Measurements from ENCODE around the gene LIM2. TPM values are rescaled to one million over a fixed set of nuclear protein-coding genes. Genes with fewer than 3 reads are reported as not detected.
A peak's percentile ranks its signal among the peaks of the same experiment; 100 is the strongest.

Gene LIM2
- total and polyA plus RNA-seq, 9 of the 15 experiments (the other 6 are each of a cell fraction or from before 2014, with no cell fraction given) = 0.07 to 0.45 (median 0.18) TPM; not detected in 4

GRCh38 chr19:51366389-51367254 lies 21.2 kb downstream of the LIM2 start (continued):
- TF ChIP-seq NFE2 (IDR thresholded peaks at IDR 0.05; ENCODE audit: low read depth) (no peak), ESRRB (CRISPR knock-in tag; IDR thresholded peaks at IDR 0.05; ENCODE audit: borderline replicate concordance) (no peak), RCOR1 (IDR thresholded peaks at IDR 0.05; ENCODE audit: borderline replicate concordance in 1 of 2, low read depth in 2 of 2, low read length in 2 of 2) (no peak), PHB (CRISPR knock-in tag; IDR thresholded peaks at IDR 0.05) (no peak), ARID1B (IDR thresholded peaks at IDR 0.05) (peak; percentile 42; the same call in 1 of the 2 replicates), LCOR (CRISPR knock-in tag; IDR thresholded peaks at IDR 0.05) (no peak), ZNF280A (IDR thresholded peaks at IDR 0.05; ENCODE audit: low read depth, partially characterized antibody) (no peak), CEBPG (CRISPR knock-in tag; IDR thresholded peaks at IDR 0.05) (no peak), CEBPG (tag; conservative IDR thresholded peaks at IDR 0.05 in 1 of 2, IDR thresholded peaks at IDR 0.05 in 1 of 2) (no peak), ZNF668 (CRISPR knock-in tag; IDR thresholded peaks at IDR 0.05) (no peak), CHD1 (IDR thresholded peaks at IDR 0.05; ENCODE audit: low read length) (peak; percentile 89), ZBTB49 (CRISPR knock-in tag; IDR thresholded peaks at IDR 0.05; ENCODE audit: borderline replicate concordance) (no peak), SRF (CRISPR knock-in tag; IDR thresholded peaks at IDR 0.05) (no peak), TAL1 (IDR thresholded peaks at IDR 0.05) (no peak), BCLAF1 (IDR thresholded peaks at IDR 0.05; ENCODE audit: borderline replicate concordance in 1 of 2, control insufficient read depth in 1 of 2, low read depth in 2 of 2, low read length in 1 of 2) (no peak), GTF2F1 (IDR thresholded peaks at IDR 0.05; ENCODE audit: low read depth, low read length) (no peak), TBL1XR1 (IDR thresholded peaks at IDR 0.05; ENCODE audit: low read length in 2 of 2) (0 out of 4 replicates have a peak, but pooled peaks of 1 of the 2 experiments have one; percentile 11), TCFL5 (CRISPR knock-in tag; conservative IDR thresholded peaks at IDR 0.05) (no peak), HCFC1 (IDR thresholded peaks at IDR 0.05; ENCODE audit: low read depth, low read length) (no peak), THRAP3 (IDR thresholded peaks at IDR 0.05; ENCODE audit: borderline replicate concordance) (peak; percentile 92), LEF1 (IDR thresholded peaks at IDR 0.05) (peak; percentile 27; the same call in 1 of the 2 replicates)
